T-helper 1 cell (primary cell): ENCODE measurements around the gene SLC39A9.
"Not testable (repeated sequence)": the region's sequence is repeated elsewhere in the genome, so short reads cannot be mapped to it uniquely, and the experiment has no call there.

Experiments
- DNase-seq, 5 donors: peaks; one replicate each; pipeline ENCODE4 v3.0.0-alpha.2; 2012 to 2020

SLC39A9 gene

GRCh38 chr14:69370061-69370460 lies 28.4 kb upstream of the SLC39A9 start:
- no peak for DNase-seq

- no peak for DNase-seq
These were observed 26.3 kb upstream of the SLC39A9 start for GRCh38 chr14:69372146-69372545.

GRCh38 chr14:69373104-69373503 lies 25.4 kb upstream of the SLC39A9 start:
- DNase-seq = no peak

- DNase-seq = no peak
These were observed 24.3 kb upstream of the SLC39A9 start for GRCh38 chr14:69374235-69374634.

GRCh38 chr14:69375182-69375581 lies 23.3 kb upstream of the SLC39A9 start:
- no peak for DNase-seq

- DNase-seq = no peak
These were observed 22.8 kb upstream of the SLC39A9 start for GRCh38 chr14:69375722-69376121.

GRCh38 chr14:69376439-69376838 lies 22.1 kb upstream of the SLC39A9 start:
- no peak for DNase-seq

- DNase-seq = no peak
These were observed 20.2 kb upstream of the SLC39A9 start for GRCh38 chr14:69378274-69378673.

- DNase-seq = no peak
These were observed 11.2 kb upstream of the SLC39A9 start for GRCh38 chr14:69387311-69387710.

GRCh38 chr14:69391400-69391799 lies 7.1 kb upstream of the SLC39A9 start:
- DNase-seq = not testable (repeated sequence)

- no peak for DNase-seq
These were observed 6.0 kb upstream of the SLC39A9 start for GRCh38 chr14:69392481-69392880.

- DNase-seq = no peak
These were observed 2.6 kb upstream of the SLC39A9 start for GRCh38 chr14:69395929-69396328.

- peak in 1 of 5 donors; percentile 8 for DNase-seq
These were observed 322 bp downstream of the SLC39A9 start for GRCh38 chr14:69398818-69399210.

- DNase-seq = no peak
These were observed 1.3 kb downstream of the SLC39A9 start for GRCh38 chr14:69399750-69400149.

- DNase-seq = no peak
These were observed 1.7 kb downstream of the SLC39A9 start for GRCh38 chr14:69400154-69400553.

GRCh38 chr14:69401841-69402240 lies 3.3 kb downstream of the SLC39A9 start:
- DNase-seq = no peak

GRCh38 chr14:69404478-69404877 lies 6.0 kb downstream of the SLC39A9 start:
- no peak for DNase-seq

- DNase-seq = no peak
These were observed 6.4 kb downstream of the SLC39A9 start for GRCh38 chr14:69404883-69405282.

- DNase-seq = no peak
These were observed 7.3 kb downstream of the SLC39A9 start for GRCh38 chr14:69405762-69406161.

- no peak for DNase-seq
These were observed 10.0 kb downstream of the SLC39A9 start for GRCh38 chr14:69408331-69408960.

GRCh38 chr14:69413483-69413882 lies 15.0 kb downstream of the SLC39A9 start:
- DNase-seq = no peak

GRCh38 chr14:69416087-69416486 lies 17.6 kb downstream of the SLC39A9 start:
- DNase-seq = not testable (repeated sequence)

- DNase-seq = no peak
These were observed 24.8 kb downstream of the SLC39A9 start for GRCh38 chr14:69423279-69423678.

GRCh38 chr14:69424149-69424923 lies 25.8 kb downstream of the SLC39A9 start:
- no peak for DNase-seq

GRCh38 chr14:69427596-69427995 lies 29.1 kb downstream of the SLC39A9 start:
- no peak for DNase-seq
